C4-2B (cell line): ENCODE measurements around the gene BEND7.

ENCODE experiments used
- ZFX ChIP-seq: fragments of 450-650 bp; IDR thresholded peaks from 2 replicates; pipeline ENCODE4 v1.6.1; 2017
- TF ChIP-seq, protein P1 (sequence below): fragments of 450-650 bp; conservative IDR thresholded peaks from 2 replicates; pipeline ENCODE4 v1.5.1; 2017; ENCODE audit warnings: mild to moderate bottlenecking

DNA sequence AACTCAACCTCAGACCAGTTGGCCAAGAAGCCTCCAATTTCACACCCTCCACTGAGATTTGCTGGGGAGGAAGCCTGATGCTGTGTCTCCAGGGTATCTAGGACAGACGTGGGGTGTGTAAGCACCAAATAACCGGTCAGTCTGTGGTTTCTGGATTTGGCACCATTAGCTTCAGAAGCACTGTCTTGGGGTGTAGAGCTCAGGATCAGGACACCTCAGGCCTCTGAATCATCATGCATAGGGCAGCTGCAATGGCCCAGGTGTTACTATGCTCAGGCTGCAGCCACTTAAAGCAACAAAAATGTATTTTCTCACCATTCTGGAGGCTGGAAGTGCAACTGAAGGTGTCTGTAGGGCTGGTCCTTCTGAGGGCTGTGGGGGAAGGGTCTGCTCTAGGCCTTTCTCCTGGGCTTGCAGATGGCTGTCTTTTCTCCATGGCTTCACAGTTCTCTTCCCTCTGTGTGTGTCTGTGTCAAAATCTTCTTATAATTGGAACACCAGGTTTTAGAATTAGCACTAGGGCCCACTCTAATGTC is 107.4 kb downstream of the BEND7 start:
- TF ChIP-seq, protein P1, sequence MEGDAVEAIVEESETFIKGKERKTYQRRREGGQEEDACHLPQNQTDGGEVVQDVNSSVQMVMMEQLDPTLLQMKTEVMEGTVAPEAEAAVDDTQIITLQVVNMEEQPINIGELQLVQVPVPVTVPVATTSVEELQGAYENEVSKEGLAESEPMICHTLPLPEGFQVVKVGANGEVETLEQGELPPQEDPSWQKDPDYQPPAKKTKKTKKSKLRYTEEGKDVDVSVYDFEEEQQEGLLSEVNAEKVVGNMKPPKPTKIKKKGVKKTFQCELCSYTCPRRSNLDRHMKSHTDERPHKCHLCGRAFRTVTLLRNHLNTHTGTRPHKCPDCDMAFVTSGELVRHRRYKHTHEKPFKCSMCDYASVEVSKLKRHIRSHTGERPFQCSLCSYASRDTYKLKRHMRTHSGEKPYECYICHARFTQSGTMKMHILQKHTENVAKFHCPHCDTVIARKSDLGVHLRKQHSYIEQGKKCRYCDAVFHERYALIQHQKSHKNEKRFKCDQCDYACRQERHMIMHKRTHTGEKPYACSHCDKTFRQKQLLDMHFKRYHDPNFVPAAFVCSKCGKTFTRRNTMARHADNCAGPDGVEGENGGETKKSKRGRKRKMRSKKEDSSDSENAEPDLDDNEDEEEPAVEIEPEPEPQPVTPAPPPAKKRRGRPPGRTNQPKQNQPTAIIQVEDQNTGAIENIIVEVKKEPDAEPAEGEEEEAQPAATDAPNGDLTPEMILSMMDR = no peak
- TF ChIP-seq ZFX = no peak
